Body of pancreas (tissue), 4 donors: ENCODE measurements around the gene PDE1A.

Experiments
- POLR2A ChIP-seq, 3 donors: fragments of 450-650 bp; IDR thresholded peaks; one replicate each; pipeline ENCODE4 v1.6.1; 2016; ENCODE audit warnings: antibody characterized with exemption in 3 of 3, mild to moderate bottlenecking in 2 of 3
- TF ChIP-seq, protein P1 (sequence below), 7 experiments: fragments of 450-650 bp in 4 of 7; fragments of 200-600 bp in 3 of 7; sonication (generic) in 3 of 7; IDR thresholded peaks; one replicate each; pipeline ENCODE4 v1.5.1; 2016 to 2019; ENCODE audit warnings: antibody characterized with exemption in 7 of 7

DNA sequence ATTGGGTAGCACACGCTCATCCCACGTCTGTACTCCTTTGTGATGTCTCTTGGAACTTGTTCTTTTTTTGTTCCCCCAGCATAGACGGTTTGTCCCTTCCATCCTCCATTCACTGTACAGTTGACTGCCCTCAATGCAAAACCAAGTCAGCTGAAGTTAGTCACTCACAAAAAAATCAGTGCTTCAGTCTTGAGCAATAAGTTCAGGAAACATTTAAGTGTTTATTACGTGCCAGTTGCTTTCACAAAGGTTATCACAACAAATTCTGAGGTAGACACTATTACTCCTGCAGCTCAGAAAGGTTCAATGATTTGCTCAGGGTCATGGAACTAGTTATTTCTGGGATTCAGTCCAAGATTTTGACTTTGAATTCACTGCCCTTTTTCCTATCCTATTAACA lies 102.2 kb downstream of the PDE1A start:
- TF ChIP-seq, protein P1, sequence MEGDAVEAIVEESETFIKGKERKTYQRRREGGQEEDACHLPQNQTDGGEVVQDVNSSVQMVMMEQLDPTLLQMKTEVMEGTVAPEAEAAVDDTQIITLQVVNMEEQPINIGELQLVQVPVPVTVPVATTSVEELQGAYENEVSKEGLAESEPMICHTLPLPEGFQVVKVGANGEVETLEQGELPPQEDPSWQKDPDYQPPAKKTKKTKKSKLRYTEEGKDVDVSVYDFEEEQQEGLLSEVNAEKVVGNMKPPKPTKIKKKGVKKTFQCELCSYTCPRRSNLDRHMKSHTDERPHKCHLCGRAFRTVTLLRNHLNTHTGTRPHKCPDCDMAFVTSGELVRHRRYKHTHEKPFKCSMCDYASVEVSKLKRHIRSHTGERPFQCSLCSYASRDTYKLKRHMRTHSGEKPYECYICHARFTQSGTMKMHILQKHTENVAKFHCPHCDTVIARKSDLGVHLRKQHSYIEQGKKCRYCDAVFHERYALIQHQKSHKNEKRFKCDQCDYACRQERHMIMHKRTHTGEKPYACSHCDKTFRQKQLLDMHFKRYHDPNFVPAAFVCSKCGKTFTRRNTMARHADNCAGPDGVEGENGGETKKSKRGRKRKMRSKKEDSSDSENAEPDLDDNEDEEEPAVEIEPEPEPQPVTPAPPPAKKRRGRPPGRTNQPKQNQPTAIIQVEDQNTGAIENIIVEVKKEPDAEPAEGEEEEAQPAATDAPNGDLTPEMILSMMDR (IDR thresholded peaks at IDR 0.05) = no peak
- no peak for TF ChIP-seq POLR2A (IDR thresholded peaks at IDR 0.05)
